Pancreas (tissue), 10 donors: ENCODE measurements around the gene SPAG17. TPM values are rescaled to one million over a fixed set of nuclear protein-coding genes. Genes with fewer than 3 reads are reported as not detected.
A peak's percentile ranks its signal among the peaks of the same experiment; 100 is the strongest.

Experiments
- ATAC-seq, 4 donors: fragments of 200-7000 bp; cut with Tn5 transposase; one replicate each; pipeline versions ENCODE4 v1.8.0 to v1.9.1; 2020; ENCODE audit warnings: mild to moderate bottlenecking in 4 of 4, moderate library complexity in 4 of 4
- DNase-seq, 6 donors: peaks; one replicate each; pipeline ENCODE4 v3.0.0-alpha.2; 2020
- FAIRE-seq: peaks from 2 replicates; lab custom pipeline; 2012; peaks lifted over from hg19 to GRCh38; lab: Jason Lieb, UNC
- H3K27ac ChIP-seq, 4 donors: fragments of 200-600 bp; sonication (generic); 1 replicate in 3 of 4; 2 replicates in 1 of 4; pipeline versions ENCODE4 v1.5.0 to v1.8.0; 2020
- H3K27me3 ChIP-seq, 4 donors: fragments of 200-600 bp; one replicate each; pipeline ENCODE4 v1.8.0; 2021
- H3K36me3 ChIP-seq, 3 donors: fragments of 200-600 bp; sonication (generic) in 1 of 3; one replicate each; pipeline versions ENCODE4 v1.5.0 to v1.8.0; 2020 to 2021
- H3K4me1 ChIP-seq, 3 donors: fragments of 200-600 bp; one replicate each; pipeline ENCODE4 v1.8.0; 2021
- H3K4me3 ChIP-seq, 4 donors: fragments of 200-600 bp; sonication (generic) in 2 of 4; one replicate each; pipeline versions ENCODE4 v1.5.0 to v1.8.0; 2020 to 2021
- H3K9me3 ChIP-seq, 4 donors: fragments of 200-600 bp; one replicate each; pipeline ENCODE4 v1.8.0; 2021
- WGBS, 2 donors: extraction: QIAGEN DNeasy Blood & Tissue Kit; methylation state at CpG; one replicate each; pipeline ENCODE4 v1.1.7; 2013; 5-methylcytosine and 5-hydroxymethylcytosine counted together
- intact Hi-C, 3 donors: fragments of 100-400 bp; cut with DNase I; formaldehyde crosslinking; loops; one replicate each; pipeline versions ENCODE4 v1.11.1 to v1.14.2; 2022
- polyA plus RNA-seq, 2 donors: library from polyadenylated mRNA; stranded (reverse); fragments of 200-250 nt; gene quantifications; one replicate each; pipeline ENCODE4 v1.2.3, GENCODE V29; 2013
- total RNA-seq, 6 donors: library from RNA; stranded (reverse); fragmentation: NEBNext Ultra II Directional in 4 of 6; extraction: Animal tissue kit (Norgen Biotek cat#: 25700) in 4 of 6; gene quantifications; one replicate each; pipeline versions ENCODE4 v1.2.1 to v1.2.4, GENCODE V29; 2021 to 2023
- TF ChIP-seq, protein P1 (sequence below), 4 donors: fragments of 200-600 bp; sonication (generic) in 3 of 4; IDR thresholded peaks; one replicate each; pipeline versions ENCODE4 v1.5.0 to v1.8.0; 2021; ENCODE audit warnings: antibody characterized with exemption in 4 of 4
- donor health status: healthy with polysubstance abuse.
- donor health status: DM: no; HTN: no; CAD: no; lungs with moderate emphysema.
- donor health status: DM: no; HTN: no; CAD: no.
- donor health status: control.
- donor health status: control.
- donor health status: Bipolar disorder and iron deficiency.
- donor health status: DM: yes; HTN: yes; CAD: no.
- donor health status: DM: no; HTN: no; CAD: no.
- donor health status: DM: no; HTN: no; CAD: no.
- donor health status: DM: yes; HTN: yes; CAD: no.

SPAG17 gene
- total and polyA plus RNA-seq, 8 donors, result 0.61 to 3.5 (median 1.2) TPM

- H3K27me3 ChIP-seq, result no peaks in the 10 kb centered on the region
- ATAC-seq (peak; percentile 55 to 83 (median 70)), DNase-seq (peak in 3 of 6 donors; percentile 11 to 35 (median 25)), FAIRE-seq (no peak)
- TF ChIP-seq, protein P1, sequence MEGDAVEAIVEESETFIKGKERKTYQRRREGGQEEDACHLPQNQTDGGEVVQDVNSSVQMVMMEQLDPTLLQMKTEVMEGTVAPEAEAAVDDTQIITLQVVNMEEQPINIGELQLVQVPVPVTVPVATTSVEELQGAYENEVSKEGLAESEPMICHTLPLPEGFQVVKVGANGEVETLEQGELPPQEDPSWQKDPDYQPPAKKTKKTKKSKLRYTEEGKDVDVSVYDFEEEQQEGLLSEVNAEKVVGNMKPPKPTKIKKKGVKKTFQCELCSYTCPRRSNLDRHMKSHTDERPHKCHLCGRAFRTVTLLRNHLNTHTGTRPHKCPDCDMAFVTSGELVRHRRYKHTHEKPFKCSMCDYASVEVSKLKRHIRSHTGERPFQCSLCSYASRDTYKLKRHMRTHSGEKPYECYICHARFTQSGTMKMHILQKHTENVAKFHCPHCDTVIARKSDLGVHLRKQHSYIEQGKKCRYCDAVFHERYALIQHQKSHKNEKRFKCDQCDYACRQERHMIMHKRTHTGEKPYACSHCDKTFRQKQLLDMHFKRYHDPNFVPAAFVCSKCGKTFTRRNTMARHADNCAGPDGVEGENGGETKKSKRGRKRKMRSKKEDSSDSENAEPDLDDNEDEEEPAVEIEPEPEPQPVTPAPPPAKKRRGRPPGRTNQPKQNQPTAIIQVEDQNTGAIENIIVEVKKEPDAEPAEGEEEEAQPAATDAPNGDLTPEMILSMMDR (IDR thresholded peaks at IDR 0.05), result peak in 3 of 4 donors; percentile 36 to 52 (median 51)
- intact Hi-C loops, result no loop called here
- no peaks in the 10 kb centered on the region for H3K9me3 ChIP-seq
- H3K4me3 ChIP-seq, result no peak overlapping the region
- no peak overlapping the region for H3K27ac ChIP-seq
- WGBS, 2 donors, result 22 to 27% methylated on average over 2 of the region's 2 CpGs
- peaks cover 0 to 3% (median 0%) of the 10 kb centered on the region in 3 donors for H3K4me1 ChIP-seq
- no peaks in the 10 kb centered on the region for H3K36me3 ChIP-seq
Measured at GRCh38 chr1:118077331-118078045, 107.5 kb downstream of the SPAG17 start.

GRCh38 chr1:118075116-118075515 lies 109.9 kb downstream of the SPAG17 start:
- 90 to 95% methylated on average over 3 of the region's 3 CpGs for WGBS, 2 donors

DNA sequence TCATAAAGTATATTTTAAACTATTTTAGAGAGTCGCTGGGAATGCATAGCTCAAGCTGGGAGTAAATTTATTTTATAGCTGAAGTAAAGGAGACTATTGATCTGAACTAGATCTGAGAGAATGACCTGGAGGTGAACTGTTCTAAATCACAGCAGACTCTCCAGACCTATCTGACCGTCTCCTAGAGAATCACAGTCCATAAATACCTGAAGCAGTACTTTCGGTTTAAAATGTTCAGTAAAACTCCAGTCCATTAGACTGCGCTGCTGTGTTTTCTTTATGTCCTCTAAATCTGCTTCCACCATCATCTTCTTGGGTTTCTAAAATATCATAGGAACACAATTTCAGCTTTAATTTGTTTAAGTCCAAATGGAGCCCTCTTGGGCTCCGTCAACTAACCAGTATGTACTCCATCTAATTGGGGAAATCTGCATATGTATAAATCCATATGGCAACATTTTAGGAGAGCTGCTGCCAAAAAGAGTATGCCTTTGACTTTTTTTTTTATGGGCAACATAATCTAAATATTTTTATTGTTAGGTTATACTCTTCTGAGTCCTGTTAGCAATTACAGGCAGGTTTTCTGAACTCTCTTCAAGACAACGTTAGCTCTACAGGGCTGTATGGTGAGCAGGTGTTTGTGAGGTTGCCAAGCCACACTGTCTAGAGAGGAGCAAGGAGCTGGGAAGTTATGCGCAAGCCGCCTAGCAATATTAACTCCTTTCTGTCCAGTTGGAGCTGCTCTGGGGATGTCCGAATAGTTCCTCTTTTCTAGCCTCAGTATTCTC lies 111.2 kb downstream of the SPAG17 start:
- peak in 1 of 4 donors; percentile 35 for ATAC-seq
- no peak for DNase-seq
- no peaks in the 10 kb centered on the region for H3K36me3 ChIP-seq
- intact Hi-C loops, result no loop called here
- no peak for FAIRE-seq
- H3K4me1 ChIP-seq, result no peaks in the 10 kb centered on the region
- TF ChIP-seq, protein P1 (IDR thresholded peaks at IDR 0.05), result no peak
- 63 to 64% methylated on average over 9 of the region's 9 CpGs for WGBS, 2 donors
- no peaks in the 10 kb centered on the region for H3K27me3 ChIP-seq
- H3K27ac ChIP-seq, result no peak overlapping the region
- H3K9me3 ChIP-seq, result no peaks in the 10 kb centered on the region
- no peak overlapping the region for H3K4me3 ChIP-seq

More at GRCh38 chr1:118075116-118075515, 109.9 kb downstream of the SPAG17 start:
- intact Hi-C loops, result no loop called here
- DNase-seq, result no peak
- H3K9me3 ChIP-seq, result no peaks in the 10 kb centered on the region
- no peak for FAIRE-seq
- no peaks in the 10 kb centered on the region for H3K4me1 ChIP-seq
- H3K4me3 ChIP-seq, result no peak overlapping the region
- no peak overlapping the region for H3K27ac ChIP-seq
- ATAC-seq, result no peak
- H3K27me3 ChIP-seq, result no peaks in the 10 kb centered on the region
- TF ChIP-seq, protein P1 (IDR thresholded peaks at IDR 0.05), result no peak
- no peaks in the 10 kb centered on the region for H3K36me3 ChIP-seq

DNA sequence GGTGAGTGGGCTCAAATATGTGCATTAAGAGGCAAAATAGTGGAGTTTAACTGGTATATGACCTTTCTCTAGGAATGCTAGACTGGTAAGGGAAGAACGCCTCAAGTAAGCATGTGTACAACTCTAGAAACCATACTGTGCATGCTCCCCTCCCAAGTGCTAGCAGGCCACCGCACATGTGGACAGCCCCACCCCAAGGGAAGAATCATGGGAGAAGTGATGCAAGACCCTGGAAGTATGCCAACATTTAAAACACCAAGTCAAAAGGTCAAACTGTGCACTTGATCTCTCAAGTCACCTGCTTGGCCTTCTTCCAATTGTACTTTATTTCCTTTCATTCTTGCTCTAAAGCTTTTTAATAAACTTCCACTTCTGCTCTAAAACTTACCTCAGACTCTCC lies 135.0 kb downstream of the SPAG17 start:
- no peak overlapping the region for H3K27ac ChIP-seq
- 65 to 82% methylated on average over 2 of the region's 2 CpGs for WGBS, 2 donors
- TF ChIP-seq, protein P1 (IDR thresholded peaks at IDR 0.05), result no peak
- no peaks in the 10 kb centered on the region for H3K36me3 ChIP-seq
- no peak for ATAC-seq
- no peak for DNase-seq
- intact Hi-C loops, result no loop called here
- H3K9me3 ChIP-seq, result no peaks in the 10 kb centered on the region
- H3K4me3 ChIP-seq, result no peak overlapping the region
- H3K27me3 ChIP-seq, result no peaks in the 10 kb centered on the region
- no peak for FAIRE-seq
- no peaks in the 10 kb centered on the region for H3K4me1 ChIP-seq
